GM23338 (cell line): ENCODE measurements around the gene CMKLR1. TPM values are rescaled to one million over a fixed set of nuclear protein-coding genes. Genes with fewer than 3 reads are reported as not detected.

Experiments used
- ATAC-seq: fragments of 200-7000 bp; cut with Tn5 transposase; 3 replicates; pipeline ENCODE4 v1.9.1; 2020
- DNase-seq: peaks from one replicate; pipeline ENCODE4 v3.0.0-alpha.2; 2015; ENCODE audit warnings: low spot score
- H2AFZ ChIP-seq: fragments of 200-600 bp; sonication (generic); 2 replicates; pipeline ENCODE4 v1.8.0; 2016; ENCODE audit warnings: antibody characterized with exemption, mild to moderate bottlenecking, moderate library complexity
- H3F3A ChIP-seq: fragments of 200-600 bp; sonication (generic); replicated peaks from 2 replicates; pipeline ENCODE4 v1.8.0; 2017; ENCODE audit warnings: antibody characterized with exemption, mixed run types, low read depth
- H3K27ac ChIP-seq: fragments of 200-600 bp; sonication (generic); 2 replicates; pipeline ENCODE4 v1.6.1; 2016; ENCODE audit warnings: low read depth
- H3K27me3 ChIP-seq: fragments of 200-600 bp; sonication (generic); 2 replicates; pipeline ENCODE4 v1.8.0; 2016; ENCODE audit warnings: mild to moderate bottlenecking, mixed run types, moderate library complexity; ENCODE audit not compliant: insufficient read depth
- H3K36me3 ChIP-seq: fragments of 200-600 bp; sonication (generic); 2 replicates; pipeline ENCODE4 v1.8.0; 2016; ENCODE audit warnings: mild to moderate bottlenecking; ENCODE audit not compliant: insufficient read depth
- H3K4me1 ChIP-seq: fragments of 200-600 bp; sonication (generic); 2 replicates; pipeline ENCODE4 v1.8.0; 2016; ENCODE audit warnings: mild to moderate bottlenecking, moderate library complexity; ENCODE audit not compliant: insufficient read depth
- H3K4me2 ChIP-seq: fragments of 200-600 bp; sonication (generic); 2 replicates; pipeline ENCODE4 v1.7.1; 2017; ENCODE audit warnings: mixed run types
- H3K4me3 ChIP-seq: fragments of 200-600 bp; sonication (generic); 2 replicates; pipeline ENCODE4 v1.6.1; 2016; ENCODE audit warnings: mixed run types
- H3K79me2 ChIP-seq: fragments of 200-600 bp; sonication (generic); replicated peaks from 2 replicates; pipeline ENCODE4 v1.8.0; 2017; ENCODE audit warnings: mild to moderate bottlenecking; ENCODE audit not compliant: insufficient read depth
- H3K9me2 ChIP-seq: fragments of 200-600 bp; sonication (generic); 2 replicates; pipeline ENCODE4 v1.8.0; 2017; ENCODE audit not compliant: insufficient read depth
- H4K20me1 ChIP-seq: fragments of 200-600 bp; sonication (generic); replicated peaks from 2 replicates; pipeline ENCODE4 v1.8.0; 2017; ENCODE audit warnings: mild to moderate bottlenecking; ENCODE audit not compliant: insufficient read depth
- H3K27ac Mint-ChIP-seq: 2 replicates; pipeline ENCODE4 v1.8.0; 2020; ENCODE audit warnings: inconsistent platforms, mild to moderate bottlenecking, moderate library complexity, mixed read lengths
- H3K27me3 Mint-ChIP-seq: 3 replicates; pipeline ENCODE4 v1.8.0; 2022; ENCODE audit warnings: low read depth, mild to moderate bottlenecking, moderate library complexity, mixed read lengths, inconsistent platforms; ENCODE audit not compliant: insufficient read depth, poor library complexity
- H3K36me3 Mint-ChIP-seq: 3 replicates; pipeline ENCODE4 v1.8.0; 2021; ENCODE audit warnings: low read depth, mild to moderate bottlenecking, inconsistent platforms, moderate library complexity, mixed read lengths
- H3K4me1 Mint-ChIP-seq: 3 replicates; pipeline ENCODE4 v1.8.0; 2020; ENCODE audit warnings: mild to moderate bottlenecking, inconsistent platforms, mixed read lengths
- H3K4me3 Mint-ChIP-seq: 3 replicates; pipeline ENCODE4 v1.8.0; 2021; ENCODE audit warnings: moderate library complexity, mild to moderate bottlenecking, inconsistent platforms, mixed read lengths
- H3K9me3 Mint-ChIP-seq: 3 replicates; pipeline ENCODE4 v1.8.0; 2020; ENCODE audit warnings: moderate library complexity, mild to moderate bottlenecking, inconsistent platforms, mixed read lengths
- CREB1 ChIP-seq: fragments of 250-450 bp; sonication (Bioruptor Pico); IDR thresholded peaks from 2 replicates; pipeline ENCODE4 v1.5.0; 2020; ENCODE audit warnings: low read depth, mild to moderate bottlenecking, moderate library complexity
- EZH2 ChIP-seq: fragments of 200-600 bp; sonication (generic); IDR thresholded peaks from one replicate; pipeline ENCODE4 v1.8.0; 2017; ENCODE audit warnings: antibody characterized with exemption, mild to moderate bottlenecking, low read depth; ENCODE audit not compliant: unreplicated experiment
- EZH2phosphoT487 ChIP-seq: fragments of 200-600 bp; sonication (generic); IDR thresholded peaks from one replicate; pipeline ENCODE4 v1.8.1; 2018; ENCODE audit warnings: antibody characterized with exemption; ENCODE audit not compliant: unreplicated experiment
- JUNB ChIP-seq: IDR thresholded peaks from one replicate; pipeline ENCODE4 v1.6.1; 2016; ENCODE audit warnings: antibody characterized with exemption; ENCODE audit not compliant: unreplicated experiment
- POLR2AphosphoS5 ChIP-seq: IDR thresholded peaks from 2 replicates; pipeline ENCODE4 v1.6.1; 2016; ENCODE audit warnings: antibody characterized with exemption, low read depth
- STAT1 ChIP-seq: IDR thresholded peaks from one replicate; pipeline ENCODE4 v1.6.1; 2016; ENCODE audit warnings: antibody characterized with exemption; ENCODE audit not compliant: unreplicated experiment
- ZNF331 ChIP-seq: fragments of 250-450 bp; sonication (Bioruptor Pico); IDR thresholded peaks from 2 replicates; pipeline ENCODE4 v1.5.0; 2020; ENCODE audit warnings: low read depth, mild to moderate bottlenecking, moderate library complexity
- polyA plus RNA-seq: library from polyadenylated mRNA; unstranded; fragments of >200 nt; fragmentation: Nextera tagmentation; extraction: Ambion mirVana; gene quantifications from 2 replicates; pipeline ENCODE4 v1.2.1, GENCODE V29; 2016
- total RNA-seq: library from RNA; depleted of rRNA; stranded (reverse); fragments of >200 nt; shearing (Covaris generic); gene quantifications from 2 replicates; pipeline ENCODE4 v1.2.3, GENCODE V29; 2014
- TF ChIP-seq, protein P1 (sequence below), 2 experiments: fragments of 200-600 bp in 1 of 2; sonication (generic) in 1 of 2; conservative IDR thresholded peaks; 2 replicates each; pipeline versions ENCODE4 v1.5.1 to v1.6.1; 2016 to 2017; ENCODE audit warnings: antibody characterized with exemption in 2 of 2, low read depth in 2 of 2, mild to moderate bottlenecking in 2 of 2, moderate library complexity in 1 of 2
- TF ChIP-seq, protein P2 (sequence below): IDR thresholded peaks from 2 replicates; pipeline ENCODE4 v1.6.1; 2016; ENCODE audit warnings: antibody characterized with exemption
- TF ChIP-seq, protein P3 (sequence below): IDR thresholded peaks from one replicate; pipeline ENCODE4 v1.6.1; 2018; ENCODE audit warnings: antibody characterized with exemption; ENCODE audit not compliant: unreplicated experiment

CMKLR1 gene
- total and polyA plus RNA-seq, 2 experiments from 2014 or later = 0.40 to 2.6 TPM

- H2AFZ ChIP-seq = no peak overlapping the region
- no peak for ATAC-seq
- Mint-ChIP-seq H3K27ac (peak overlapping the region; percentile 45; the same call in 1 of the 2 replicates), H3K36me3 (no peaks in the 10 kb centered on the region), H3K4me3 (no peak overlapping the region), H3K4me1 (peaks cover 39% of the 10 kb centered on the region), H3K27me3 (peaks cover 1% of the 10 kb centered on the region), H3K9me3 (no peaks in the 10 kb centered on the region)
- no peak overlapping the region for H3K27ac ChIP-seq
- H3K4me3 ChIP-seq = no peak overlapping the region
- peaks cover 40% of the 10 kb centered on the region for H3K4me1 ChIP-seq
- no peaks in the 10 kb centered on the region for H3K27me3 ChIP-seq
- H3K9me2 ChIP-seq = peaks cover 13% of the 10 kb centered on the region
- H3K4me2 ChIP-seq = no peak overlapping the region
- H4K20me1 ChIP-seq = no peaks in the 10 kb centered on the region
- H3F3A ChIP-seq = 0 out of 2 replicates have a peak, but pooled peaks cover 5% of the 10 kb centered on the region
- DNase-seq = no peak
- no peaks in the 10 kb centered on the region for H3K36me3 ChIP-seq
- no peaks in the 10 kb centered on the region for H3K79me2 ChIP-seq
- TF ChIP-seq, protein P1, sequence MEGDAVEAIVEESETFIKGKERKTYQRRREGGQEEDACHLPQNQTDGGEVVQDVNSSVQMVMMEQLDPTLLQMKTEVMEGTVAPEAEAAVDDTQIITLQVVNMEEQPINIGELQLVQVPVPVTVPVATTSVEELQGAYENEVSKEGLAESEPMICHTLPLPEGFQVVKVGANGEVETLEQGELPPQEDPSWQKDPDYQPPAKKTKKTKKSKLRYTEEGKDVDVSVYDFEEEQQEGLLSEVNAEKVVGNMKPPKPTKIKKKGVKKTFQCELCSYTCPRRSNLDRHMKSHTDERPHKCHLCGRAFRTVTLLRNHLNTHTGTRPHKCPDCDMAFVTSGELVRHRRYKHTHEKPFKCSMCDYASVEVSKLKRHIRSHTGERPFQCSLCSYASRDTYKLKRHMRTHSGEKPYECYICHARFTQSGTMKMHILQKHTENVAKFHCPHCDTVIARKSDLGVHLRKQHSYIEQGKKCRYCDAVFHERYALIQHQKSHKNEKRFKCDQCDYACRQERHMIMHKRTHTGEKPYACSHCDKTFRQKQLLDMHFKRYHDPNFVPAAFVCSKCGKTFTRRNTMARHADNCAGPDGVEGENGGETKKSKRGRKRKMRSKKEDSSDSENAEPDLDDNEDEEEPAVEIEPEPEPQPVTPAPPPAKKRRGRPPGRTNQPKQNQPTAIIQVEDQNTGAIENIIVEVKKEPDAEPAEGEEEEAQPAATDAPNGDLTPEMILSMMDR (conservative IDR thresholded peaks at IDR 0.05; ENCODE audit: low read depth in 2 of 2) = no peak
- no peak for TF ChIP-seq STAT1
- no peak for TF ChIP-seq POLR2AphosphoS5
- TF ChIP-seq, protein P2, sequence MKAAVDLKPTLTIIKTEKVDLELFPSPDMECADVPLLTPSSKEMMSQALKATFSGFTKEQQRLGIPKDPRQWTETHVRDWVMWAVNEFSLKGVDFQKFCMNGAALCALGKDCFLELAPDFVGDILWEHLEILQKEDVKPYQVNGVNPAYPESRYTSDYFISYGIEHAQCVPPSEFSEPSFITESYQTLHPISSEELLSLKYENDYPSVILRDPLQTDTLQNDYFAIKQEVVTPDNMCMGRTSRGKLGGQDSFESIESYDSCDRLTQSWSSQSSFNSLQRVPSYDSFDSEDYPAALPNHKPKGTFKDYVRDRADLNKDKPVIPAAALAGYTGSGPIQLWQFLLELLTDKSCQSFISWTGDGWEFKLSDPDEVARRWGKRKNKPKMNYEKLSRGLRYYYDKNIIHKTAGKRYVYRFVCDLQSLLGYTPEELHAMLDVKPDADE = no peak
- TF ChIP-seq CREB1 (CRISPR knock-in tag) = no peak
- no peak for TF ChIP-seq JUNB
- TF ChIP-seq EZH2 = no peak
- TF ChIP-seq EZH2phosphoT487 = no peak
- no peak for TF ChIP-seq ZNF331
These were observed 19.6 kb downstream of the CMKLR1 start for GRCh38 chr12:108319277-108320234.

DNA sequence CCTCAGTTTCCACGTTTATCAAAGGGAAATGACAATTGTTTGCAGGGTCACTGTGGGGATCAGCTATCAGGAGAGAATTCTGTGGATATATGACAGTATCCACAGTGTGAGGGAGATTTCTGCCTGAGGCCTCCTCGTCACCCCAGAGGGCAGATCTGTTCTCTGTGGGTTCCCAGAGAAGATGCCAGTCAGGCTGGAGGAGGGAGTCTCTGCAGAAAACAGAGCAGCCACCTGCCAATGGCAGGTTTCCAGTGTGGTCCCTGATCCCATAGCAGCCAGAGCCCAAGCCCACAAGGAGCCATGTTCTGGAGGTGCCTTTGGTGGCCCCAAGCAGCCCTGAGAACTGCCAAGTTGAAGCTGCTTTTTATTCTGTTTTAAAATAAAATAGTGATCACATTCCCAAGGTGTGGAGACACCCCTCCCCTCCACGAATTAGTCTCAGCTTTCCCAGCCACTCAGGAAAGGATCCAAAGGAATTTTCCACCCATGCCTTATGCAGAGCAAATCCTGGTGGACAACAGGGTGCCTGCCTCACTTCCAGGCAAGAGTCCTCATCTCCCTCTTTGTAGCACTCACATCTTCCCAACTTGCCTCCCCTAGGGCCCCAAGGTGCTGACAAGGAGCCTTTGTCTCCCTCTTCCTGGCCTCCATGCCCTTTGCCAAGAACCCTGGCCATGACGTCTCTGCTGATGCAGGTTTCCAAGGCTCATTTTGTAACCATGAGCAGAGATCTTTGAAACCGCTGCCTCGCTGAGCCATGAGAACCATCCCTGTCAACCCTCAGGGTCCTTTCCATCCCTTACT is 20.4 kb downstream of the CMKLR1 start:
- 0 out of 2 replicates have a peak, but pooled peaks cover 5% of the 10 kb centered on the region for H3F3A ChIP-seq
- H3K4me1 Mint-ChIP-seq = peaks cover 45% of the 10 kb centered on the region
- peaks cover 13% of the 10 kb centered on the region for H3K9me2 ChIP-seq
- H4K20me1 ChIP-seq = no peaks in the 10 kb centered on the region
- no peak overlapping the region for H2AFZ ChIP-seq
- no peaks in the 10 kb centered on the region for H3K27me3 ChIP-seq
- H3K36me3 ChIP-seq = no peaks in the 10 kb centered on the region
- H3K4me1 ChIP-seq = peaks cover 45% of the 10 kb centered on the region
- H3K79me2 ChIP-seq = no peaks in the 10 kb centered on the region
- ATAC-seq (no peak), DNase-seq (no peak)
- no peaks in the 10 kb centered on the region for H3K36me3 Mint-ChIP-seq
- H3K4me3 ChIP-seq = no peak overlapping the region
- no peak overlapping the region for H3K4me3 Mint-ChIP-seq
- H3K27me3 Mint-ChIP-seq = peaks cover 5% of the 10 kb centered on the region
- H3K4me2 ChIP-seq = no peak overlapping the region
- H3K27ac ChIP-seq = no peak overlapping the region
- H3K27ac Mint-ChIP-seq = no peak overlapping the region; the same call in 1 of the 2 replicates
- no peaks in the 10 kb centered on the region for H3K9me3 Mint-ChIP-seq
- TF ChIP-seq, protein P3, sequence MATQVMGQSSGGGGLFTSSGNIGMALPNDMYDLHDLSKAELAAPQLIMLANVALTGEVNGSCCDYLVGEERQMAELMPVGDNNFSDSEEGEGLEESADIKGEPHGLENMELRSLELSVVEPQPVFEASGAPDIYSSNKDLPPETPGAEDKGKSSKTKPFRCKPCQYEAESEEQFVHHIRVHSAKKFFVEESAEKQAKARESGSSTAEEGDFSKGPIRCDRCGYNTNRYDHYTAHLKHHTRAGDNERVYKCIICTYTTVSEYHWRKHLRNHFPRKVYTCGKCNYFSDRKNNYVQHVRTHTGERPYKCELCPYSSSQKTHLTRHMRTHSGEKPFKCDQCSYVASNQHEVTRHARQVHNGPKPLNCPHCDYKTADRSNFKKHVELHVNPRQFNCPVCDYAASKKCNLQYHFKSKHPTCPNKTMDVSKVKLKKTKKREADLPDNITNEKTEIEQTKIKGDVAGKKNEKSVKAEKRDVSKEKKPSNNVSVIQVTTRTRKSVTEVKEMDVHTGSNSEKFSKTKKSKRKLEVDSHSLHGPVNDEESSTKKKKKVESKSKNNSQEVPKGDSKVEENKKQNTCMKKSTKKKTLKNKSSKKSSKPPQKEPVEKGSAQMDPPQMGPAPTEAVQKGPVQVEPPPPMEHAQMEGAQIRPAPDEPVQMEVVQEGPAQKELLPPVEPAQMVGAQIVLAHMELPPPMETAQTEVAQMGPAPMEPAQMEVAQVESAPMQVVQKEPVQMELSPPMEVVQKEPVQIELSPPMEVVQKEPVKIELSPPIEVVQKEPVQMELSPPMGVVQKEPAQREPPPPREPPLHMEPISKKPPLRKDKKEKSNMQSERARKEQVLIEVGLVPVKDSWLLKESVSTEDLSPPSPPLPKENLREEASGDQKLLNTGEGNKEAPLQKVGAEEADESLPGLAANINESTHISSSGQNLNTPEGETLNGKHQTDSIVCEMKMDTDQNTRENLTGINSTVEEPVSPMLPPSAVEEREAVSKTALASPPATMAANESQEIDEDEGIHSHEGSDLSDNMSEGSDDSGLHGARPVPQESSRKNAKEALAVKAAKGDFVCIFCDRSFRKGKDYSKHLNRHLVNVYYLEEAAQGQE = no peak
- TF ChIP-seq POLR2AphosphoS5 (no peak), STAT1 (no peak), ZNF331 (no peak), EZH2phosphoT487 (no peak), JUNB (no peak), CREB1 (CRISPR knock-in tag) (no peak)
- TF ChIP-seq, protein P1 (conservative IDR thresholded peaks at IDR 0.05; ENCODE audit: low read depth in 2 of 2) = no peak
